Activated naive CD4-positive, alpha-beta T cell treated with anti-CD3 and anti-CD28 coated beads for 36 hours (primary cell): ENCODE measurements around the gene PSMC6. TPM values are rescaled to one million over a fixed set of nuclear protein-coding genes. Genes with fewer than 3 reads are reported as not detected.

Experiments
- CTCF ChIA-PET: fragments of 350-600 bp; sonication (Branson Sonifier 250); formaldehyde crosslinking; loops from one replicate; lab custom pipeline; 2021; ENCODE audit warnings: antibody characterized with exemption; lab: Charles Lee
- DNase-seq: peaks from one replicate; pipeline ENCODE4 v3.0.0-alpha.2; 2020
- H3K27ac Mint-ChIP-seq: one replicate; pipeline ENCODE4 v1.8.0; 2021; ENCODE audit warnings: mild to moderate bottlenecking, mixed read lengths
- H3K27me3 Mint-ChIP-seq: one replicate; pipeline ENCODE4 v1.8.0; 2021; ENCODE audit warnings: low read depth, mixed read lengths
- H3K36me3 Mint-ChIP-seq: one replicate; pipeline ENCODE4 v1.8.0; 2021; ENCODE audit warnings: low read depth, mixed read lengths
- H3K4me1 Mint-ChIP-seq: one replicate; pipeline ENCODE4 v1.8.0; 2021; ENCODE audit warnings: low read depth, mixed read lengths
- H3K4me3 Mint-ChIP-seq: one replicate; pipeline ENCODE4 v1.8.0; 2021; ENCODE audit warnings: mild to moderate bottlenecking, moderate library complexity, mixed read lengths
- H3K9me3 Mint-ChIP-seq: one replicate; pipeline ENCODE4 v1.8.0; 2021; ENCODE audit warnings: mixed read lengths
- intact Hi-C: fragments of 100-400 bp; cut with micrococcal nuclease; formaldehyde crosslinking; loops from one replicate; pipeline ENCODE4 v1.15.1; 2023
- total RNA-seq, 2 experiments: library from RNA; stranded (reverse); gene quantifications; one replicate each; pipeline ENCODE4 v1.2.3, GENCODE V29; 2021

PSMC6 gene
- total RNA-seq, 2 experiments from 2014 or later: 103 to 114 TPM

- Mint-ChIP-seq H3K36me3 (peaks cover 17% of the 10 kb centered on the region), H3K4me3 (peak overlapping the region; percentile 60), H3K27ac (no peak overlapping the region), H3K27me3 (no peaks in the 10 kb centered on the region), H3K9me3 (no peaks in the 10 kb centered on the region), H3K4me1 (peaks cover 46% of the 10 kb centered on the region)
- CTCF ChIA-PET: interaction anchor here (0.7 kb wide), 1 partner anchor 15 kb away, joined by 3 read pairs; no protein-coding TSS in a partner anchor
- intact Hi-C loops: loop anchor here (10.0 kb wide), 1 partner anchor 699 kb away; no protein-coding TSS in a partner anchor
- no peak for DNase-seq
These were observed 13.5 kb upstream of the PSMC6 start for GRCh38 chr14:52693532-52693931.

- Mint-ChIP-seq H3K36me3 (peaks cover 17% of the 10 kb centered on the region), H3K27me3 (no peaks in the 10 kb centered on the region), H3K27ac (peak overlapping the region; percentile 99), H3K9me3 (no peaks in the 10 kb centered on the region), H3K4me1 (peaks cover 37% of the 10 kb centered on the region), H3K4me3 (peak overlapping the region; percentile 99)
- CTCF ChIA-PET: no interaction called here
- peak; percentile 77 for DNase-seq
- intact Hi-C loops: loop anchor here (1.0 to 10.0 kb wide), 6 partner anchors 12 to 700 kb away; partner anchors contain the start of genes GNPNAT1, GPR137C, PSMC6 and STYX
These were observed 12.1 kb upstream of the PSMC6 start for GRCh38 chr14:52694761-52695480.

- intact Hi-C loops: loop anchor here (1.0 to 10.0 kb wide), 2 partner anchors 35 to 701 kb away; partner anchors contain the start of gene STYX
- Mint-ChIP-seq H3K4me3 (peak within 1 kb of the TSS; percentile 99), H3K9me3 (no peaks in the 10 kb centered on the region), H3K36me3 (peaks cover 15% of the 10 kb centered on the region), H3K27me3 (no peaks in the 10 kb centered on the region), H3K4me1 (peaks cover 33% of the 10 kb centered on the region), H3K27ac (peak within 1 kb of the TSS; percentile 99)
- peak; percentile 72 for DNase-seq
- CTCF ChIA-PET: no interaction called here
These were observed 11.4 kb upstream of the PSMC6 start, which contains the start of gene ERO1A for GRCh38 chr14:52695481-52696091. Gene ERO1A (minus strand): TSS chr14:52695558. CDS start chr14:52695481, 77 bp downstream.

- CTCF ChIA-PET: no interaction called here
- no peak for DNase-seq
- Mint-ChIP-seq H3K9me3 (no peaks in the 10 kb centered on the region), H3K4me3 (no peak overlapping the region), H3K27me3 (no peaks in the 10 kb centered on the region), H3K4me1 (peaks cover 7% of the 10 kb centered on the region), H3K36me3 (no peaks in the 10 kb centered on the region), H3K27ac (no peak overlapping the region)
- intact Hi-C loops: no loop called here
These were observed 6.3 kb upstream of the PSMC6 start for GRCh38 chr14:52700701-52701172.

- no peak for DNase-seq
- Mint-ChIP-seq H3K9me3 (no peaks in the 10 kb centered on the region), H3K36me3 (no peaks in the 10 kb centered on the region), H3K4me1 (peaks cover 11% of the 10 kb centered on the region), H3K27ac (no peak overlapping the region), H3K27me3 (no peaks in the 10 kb centered on the region), H3K4me3 (no peak overlapping the region)
- CTCF ChIA-PET: no interaction called here
- intact Hi-C loops: no loop called here
These were observed 5.8 kb upstream of the PSMC6 start for GRCh38 chr14:52701223-52701622.

- Mint-ChIP-seq H3K27me3 (no peaks in the 10 kb centered on the region), H3K4me3 (no peak overlapping the region), H3K4me1 (peaks cover 26% of the 10 kb centered on the region), H3K36me3 (peaks cover 7% of the 10 kb centered on the region), H3K27ac (no peak overlapping the region), H3K9me3 (no peaks in the 10 kb centered on the region)
- intact Hi-C loops: no loop called here
- CTCF ChIA-PET: no interaction called here
- no peak for DNase-seq
These were observed 3.8 kb upstream of the PSMC6 start for GRCh38 chr14:52703225-52703624.

GRCh38 chr14:52703664-52704063 is 3.3 kb upstream of the PSMC6 start:
- CTCF ChIA-PET: interaction anchor here (0.7 to 1.0 kb wide), 2 partner anchors 25 to 453 kb away, joined by 3 read pairs; no protein-coding TSS in a partner anchor
- Mint-ChIP-seq H3K27ac (no peak overlapping the region), H3K9me3 (no peaks in the 10 kb centered on the region), H3K4me1 (peaks cover 30% of the 10 kb centered on the region), H3K27me3 (no peaks in the 10 kb centered on the region), H3K36me3 (peaks cover 10% of the 10 kb centered on the region), H3K4me3 (no peak overlapping the region)
- DNase-seq: no peak
- intact Hi-C loops: no loop called here

GRCh38 chr14:52706286-52706685 is 714 bp upstream of the PSMC6 start:
- Mint-ChIP-seq H3K36me3 (peaks cover 25% of the 10 kb centered on the region), H3K27me3 (no peaks in the 10 kb centered on the region), H3K4me1 (peaks cover 47% of the 10 kb centered on the region), H3K4me3 (peak overlapping the region; percentile 100), H3K27ac (peak overlapping the region; percentile 97), H3K9me3 (no peaks in the 10 kb centered on the region)
- CTCF ChIA-PET: no interaction called here
- intact Hi-C loops: loop anchor here (2.0 kb wide), 1 partner anchor 213 kb away; no protein-coding TSS in a partner anchor
- peak; percentile 65 for DNase-seq

- Mint-ChIP-seq H3K27ac (peak overlapping the region; percentile 25), H3K4me3 (no peak overlapping the region), H3K27me3 (no peaks in the 10 kb centered on the region), H3K4me1 (peaks cover 43% of the 10 kb centered on the region), H3K9me3 (no peaks in the 10 kb centered on the region), H3K36me3 (peaks cover 54% of the 10 kb centered on the region)
- CTCF ChIA-PET: interaction anchor here (0.6 kb wide), 1 partner anchor 412 kb away, joined by 7 read pairs; no protein-coding TSS in a partner anchor
- intact Hi-C loops: no loop called here
- no peak for DNase-seq
These were observed 4.7 kb downstream of the PSMC6 start for GRCh38 chr14:52711666-52712065.

- no peaks in the 10 kb centered on the region for H3K27me3 Mint-ChIP-seq
- no peak for DNase-seq
- CTCF ChIA-PET: interaction anchor here (1.2 kb wide), 1 partner anchor 26 kb away, joined by 3 read pairs; no protein-coding TSS in a partner anchor
- H3K27ac Mint-ChIP-seq: no peak overlapping the region
- H3K4me3 Mint-ChIP-seq: no peak overlapping the region
- H3K9me3 Mint-ChIP-seq: no peaks in the 10 kb centered on the region
- H3K4me1 Mint-ChIP-seq: peaks cover 15% of the 10 kb centered on the region
- intact Hi-C loops: no loop called here
- H3K36me3 Mint-ChIP-seq: peaks cover 42% of the 10 kb centered on the region
These were observed 9.2 kb downstream of the PSMC6 start for GRCh38 chr14:52716155-52716554.

- no peak for DNase-seq
- intact Hi-C loops: no loop called here
- Mint-ChIP-seq H3K27ac (peak overlapping the region; percentile 44), H3K4me1 (peaks cover 28% of the 10 kb centered on the region), H3K27me3 (no peaks in the 10 kb centered on the region), H3K9me3 (no peaks in the 10 kb centered on the region), H3K36me3 (peaks cover 33% of the 10 kb centered on the region), H3K4me3 (no peak overlapping the region)
- CTCF ChIA-PET: no interaction called here
These were observed 16.7 kb downstream of the PSMC6 start for GRCh38 chr14:52723514-52724359.

- CTCF ChIA-PET: no interaction called here
- no peak for DNase-seq
- H3K36me3 Mint-ChIP-seq: peaks cover 31% of the 10 kb centered on the region
- H3K9me3 Mint-ChIP-seq: no peaks in the 10 kb centered on the region
- peaks cover 26% of the 10 kb centered on the region for H3K4me1 Mint-ChIP-seq
- intact Hi-C loops: no loop called here
- H3K27ac Mint-ChIP-seq: peak overlapping the region; percentile 18
- H3K27me3 Mint-ChIP-seq: no peaks in the 10 kb centered on the region
- no peak overlapping the region for H3K4me3 Mint-ChIP-seq
These were observed 17.3 kb downstream of the PSMC6 start for GRCh38 chr14:52724360-52724644.
